HL-60 (cell line): ENCODE data around the gene DIAPH2.

Source experiments
- DNase-seq, 2 experiments: peaks; one replicate each; pipeline ENCODE4 v3.0.0-alpha.2; 2010 to 2020; ENCODE audit warnings: low read depth in 1 of 2, low spot score in 1 of 2
- H3K27ac ChIP-seq: fragments of 250-450 bp; sonication (Bioruptor Pico); replicated peaks from 2 replicates; pipeline ENCODE4 v1.5.1; 2020; ENCODE audit warnings: mild to moderate bottlenecking, moderate library complexity
- H3K27me3 ChIP-seq: fragments of 250-450 bp; sonication (Bioruptor Pico); 2 replicates; pipeline ENCODE4 v1.5.1; 2021; ENCODE audit warnings: mild to moderate bottlenecking, moderate library complexity; ENCODE audit not compliant: insufficient read depth, poor library complexity, severe bottlenecking
- H3K4me3 ChIP-seq: replicated peaks from 2 replicates; pipeline ENCODE4 v1.5.1; 2011; ENCODE audit warnings: mild to moderate bottlenecking, control low read depth, low read length; ENCODE audit not compliant: insufficient read depth
- CTCF ChIP-seq: IDR thresholded peaks from one replicate; pipeline ENCODE4 v1.5.1; 2011; ENCODE audit warnings: low read length, control low read depth, inconsistent platforms; ENCODE audit not compliant: insufficient read depth
- GABPA ChIP-seq: IDR thresholded peaks from 2 replicates; pipeline ENCODE4 v1.6.1; 2012; ENCODE audit warnings: low read depth
- POLR2AphosphoS5 ChIP-seq: IDR thresholded peaks from 2 replicates; pipeline ENCODE4 v1.6.1; 2012; ENCODE audit warnings: low read depth
- REST ChIP-seq: IDR thresholded peaks from 2 replicates; pipeline ENCODE4 v1.6.1; 2012; ENCODE audit warnings: low read depth; ENCODE audit not compliant: insufficient replicate concordance
- SPI1 ChIP-seq: IDR thresholded peaks from 2 replicates; pipeline ENCODE4 v1.6.1; 2012; ENCODE audit warnings: low read depth, mild to moderate bottlenecking, borderline replicate concordance

Gene DIAPH2

GRCh38 chrX:97629597-97629985 is 944.9 kb downstream of the DIAPH2 start:
- no peak overlapping the region for H3K27ac ChIP-seq
- H3K27me3 ChIP-seq, result no peaks in the 10 kb centered on the region
- no peak overlapping the region for H3K4me3 ChIP-seq
- no peak for TF ChIP-seq SPI1
- TF ChIP-seq CTCF, result no peak
- no peak for TF ChIP-seq GABPA
- no peak for TF ChIP-seq POLR2AphosphoS5
- no peak for TF ChIP-seq REST
- DNase-seq, result no peak

GRCh38 chrX:97633798-97634197 is 949.2 kb downstream of the DIAPH2 start:
- H3K4me3 ChIP-seq, result no peak overlapping the region
- no peak for TF ChIP-seq CTCF
- TF ChIP-seq POLR2AphosphoS5, result no peak
- TF ChIP-seq GABPA, result no peak
- TF ChIP-seq REST, result no peak
- no peak for TF ChIP-seq SPI1
- H3K27me3 ChIP-seq, result peaks cover 2% of the 10 kb centered on the region
- H3K27ac ChIP-seq, result no peak overlapping the region
- DNase-seq, result no peak

- H3K4me3 ChIP-seq, result no peak overlapping the region
- peaks cover 2% of the 10 kb centered on the region for H3K27me3 ChIP-seq
- DNase-seq, result no peak
- no peak for TF ChIP-seq SPI1
- TF ChIP-seq REST, result no peak
- TF ChIP-seq POLR2AphosphoS5, result no peak
- TF ChIP-seq CTCF, result no peak
- no peak for TF ChIP-seq GABPA
- H3K27ac ChIP-seq, result no peak overlapping the region
These were observed 952.0 kb downstream of the DIAPH2 start for GRCh38 chrX:97636473-97637140.
